Fibroblast of skin of abdomen (primary cell): ENCODE results near the gene CDC45.
"Not testable (repeated sequence)": the region's sequence is repeated elsewhere in the genome, so short reads cannot be mapped to it uniquely, and the experiment has no call there.

Experiments
- DNase-seq: peaks from one replicate; pipeline ENCODE4 v3.0.0-alpha.2; 2013

The CDC45 gene

DNA sequence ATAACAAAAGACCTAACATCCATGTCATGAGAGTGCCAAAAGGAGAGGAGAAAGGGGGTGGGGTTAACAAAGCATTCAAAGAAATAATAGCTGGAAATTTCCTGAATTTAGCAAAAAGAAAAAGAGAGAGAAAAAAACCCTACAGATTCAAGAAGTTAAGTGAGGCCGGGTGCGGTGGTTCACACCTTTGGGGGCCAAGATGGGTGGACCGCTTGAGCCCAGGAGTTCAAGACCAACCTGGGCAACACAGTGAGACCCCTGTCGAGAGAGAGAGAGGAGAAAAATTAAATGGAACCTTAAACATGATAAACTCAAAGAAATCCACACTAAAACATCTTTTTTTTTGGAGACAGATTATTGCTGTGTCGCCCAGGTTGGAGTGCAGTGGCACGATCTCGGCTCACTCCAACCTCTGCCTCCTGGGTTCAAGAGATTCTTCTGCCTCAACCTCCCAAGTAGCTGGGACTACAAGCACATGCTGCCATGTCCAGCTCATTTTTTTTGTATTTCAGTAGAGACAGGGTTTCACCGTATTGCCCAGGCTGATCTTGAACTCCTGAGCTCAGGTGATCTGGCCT lies 53.4 kb downstream of the CDC45 start:
- DNase-seq, result no peak

DNA sequence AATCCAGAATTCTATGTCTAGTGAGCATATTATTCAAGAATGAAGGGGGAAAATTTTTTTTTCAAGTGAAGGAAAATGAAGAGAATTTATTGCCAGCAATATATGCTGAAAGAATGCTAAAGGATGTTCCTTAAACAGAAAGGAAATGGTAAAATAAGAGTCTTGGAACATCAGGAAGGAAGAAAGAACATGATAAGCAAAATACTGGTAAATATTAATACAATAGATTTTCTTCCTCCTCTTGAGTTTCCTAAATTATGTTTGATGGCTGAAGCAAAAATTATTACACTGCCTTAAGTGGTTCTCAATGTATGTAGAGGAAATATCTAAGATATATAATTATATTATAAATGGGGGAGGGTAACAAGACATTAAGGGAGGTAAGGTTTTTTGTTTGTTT lies 54.1 kb downstream of the CDC45 start:
- DNase-seq, result no peak

DNA sequence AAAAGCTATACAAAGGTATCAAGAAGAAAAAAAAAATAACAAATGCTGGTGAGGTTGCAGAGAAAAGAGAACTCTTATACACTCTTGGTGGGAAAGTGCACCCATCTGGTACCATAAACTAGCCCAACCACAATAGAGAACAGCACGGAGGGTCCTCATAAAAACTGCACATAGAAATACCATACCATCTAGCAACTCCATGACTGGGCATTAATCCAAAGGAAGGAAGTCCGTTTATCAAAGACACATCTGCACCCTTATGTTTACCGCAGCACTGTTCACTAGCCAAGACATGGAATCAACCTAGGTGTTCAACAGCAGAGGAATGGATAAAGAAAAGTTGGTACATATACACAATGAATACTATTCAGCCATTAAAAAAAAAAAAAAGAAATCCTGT lies 55.3 kb downstream of the CDC45 start:
- DNase-seq, result no peak

DNA sequence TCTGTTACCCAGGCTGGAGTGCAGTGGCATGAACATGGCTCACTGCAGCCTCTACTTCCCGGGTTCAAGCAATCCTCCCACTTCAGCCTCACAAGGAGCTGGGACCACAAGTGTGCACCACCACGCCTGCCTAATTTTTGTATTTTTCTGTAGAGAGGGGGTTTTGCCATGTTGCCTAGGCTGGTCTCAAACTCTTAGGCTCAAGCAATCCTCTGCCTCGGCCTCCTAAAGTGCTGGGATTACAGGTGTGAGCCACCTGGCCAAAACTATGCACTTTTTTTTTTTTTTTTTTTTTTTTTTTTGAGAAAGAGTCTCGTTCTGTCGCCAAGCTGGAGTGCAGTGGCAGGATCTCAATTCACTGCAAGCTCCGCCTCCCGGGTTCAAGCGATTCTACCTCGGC lies 56.8 kb downstream of the CDC45 start:
- no peak for DNase-seq

DNA sequence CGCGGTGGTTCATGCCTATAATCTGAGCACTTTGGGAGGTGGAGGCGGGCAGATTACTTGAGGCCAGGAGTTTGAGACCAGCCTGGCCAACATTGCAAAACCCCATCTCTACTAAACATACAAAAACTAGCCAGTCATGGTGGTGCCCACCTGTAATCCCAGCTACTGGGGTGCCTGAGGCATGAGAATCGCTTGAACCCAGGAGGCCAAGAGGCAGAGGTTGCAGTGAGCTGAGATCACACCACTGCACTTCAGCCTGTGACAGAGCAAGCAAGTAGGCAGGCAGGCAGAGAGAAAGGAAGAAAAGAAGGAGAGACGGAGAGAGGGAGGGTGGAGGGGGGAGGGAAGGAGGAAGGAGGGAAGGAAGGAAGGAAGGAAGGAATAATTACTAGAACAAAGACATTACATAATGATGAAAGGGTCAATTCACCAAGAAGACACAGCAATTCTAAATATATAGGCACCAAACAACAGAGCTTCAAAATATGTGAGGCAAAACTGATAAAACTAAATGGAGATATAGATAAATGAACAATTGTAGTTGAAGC lies 58.3 kb downstream of the CDC45 start:
- DNase-seq, result no peak

DNA sequence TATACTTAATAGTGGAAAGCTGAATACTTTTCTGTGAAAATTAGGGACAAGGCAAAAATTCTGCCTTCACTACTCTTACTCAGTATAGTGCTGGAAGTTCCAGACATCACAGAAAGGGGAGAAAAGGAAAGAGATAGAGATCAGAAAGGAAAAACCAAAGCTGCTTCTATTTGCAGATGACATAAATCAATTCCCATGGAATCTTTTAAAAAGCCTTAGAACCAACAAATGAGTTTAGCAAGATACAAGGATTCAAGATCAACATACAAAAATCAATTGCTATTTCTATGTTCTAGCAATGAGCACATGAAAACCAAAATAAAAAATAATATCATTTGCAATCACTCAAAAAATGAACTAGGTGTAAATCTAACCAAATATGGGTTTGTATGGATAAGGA lies 60.7 kb downstream of the CDC45 start:
- no peak for DNase-seq

DNA sequence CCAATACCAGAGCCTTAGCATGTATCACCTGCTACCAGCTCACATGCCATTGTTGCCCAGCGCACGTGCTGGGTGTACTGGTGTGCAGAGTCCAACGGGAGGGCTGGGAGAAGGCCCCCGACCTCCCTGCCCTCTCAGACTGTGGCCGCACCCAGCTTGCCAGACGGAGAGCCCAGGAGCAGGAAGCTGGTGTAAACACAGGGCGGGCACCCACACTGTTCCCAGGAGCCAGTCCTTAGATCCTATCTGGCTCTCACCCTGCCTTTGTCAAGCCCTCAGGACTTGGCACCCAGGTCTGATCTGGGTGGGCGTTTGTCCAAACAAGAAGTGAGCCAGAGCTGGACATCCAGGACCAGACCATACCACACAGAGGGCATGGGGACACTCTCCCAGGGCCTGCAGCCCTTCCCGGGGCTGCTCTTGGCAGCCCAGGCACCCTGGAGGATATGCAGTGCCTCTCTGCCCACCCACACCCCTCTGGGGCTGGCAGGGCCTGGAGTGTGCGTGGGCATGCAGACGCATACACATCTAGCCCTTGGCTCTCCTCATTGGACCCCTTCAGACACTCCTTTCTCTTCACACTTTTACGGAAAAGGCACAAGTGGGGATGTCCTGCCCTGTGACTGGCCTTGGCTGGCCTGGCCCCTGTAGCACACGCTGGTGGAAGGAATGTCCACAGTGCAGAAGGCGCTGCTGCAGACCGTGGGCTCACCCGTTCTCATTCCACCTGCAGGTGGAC lies 64.4 kb downstream of the CDC45 start:
- no peak for DNase-seq

DNA sequence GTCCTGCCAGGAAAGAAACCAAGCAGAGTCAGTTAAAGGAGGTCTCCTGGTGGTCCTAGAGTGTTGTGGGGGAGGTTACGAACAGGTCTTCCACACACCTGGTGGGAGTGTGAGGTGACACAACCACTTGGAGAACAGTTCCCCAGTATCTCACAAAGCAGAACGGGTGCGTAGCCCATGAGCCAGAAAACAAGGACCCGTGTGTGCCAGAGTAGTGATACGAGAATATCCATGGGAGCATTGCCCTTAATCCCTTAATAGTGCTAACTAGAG lies 66.2 kb downstream of the CDC45 start:
- DNase-seq, result no peak

DNA sequence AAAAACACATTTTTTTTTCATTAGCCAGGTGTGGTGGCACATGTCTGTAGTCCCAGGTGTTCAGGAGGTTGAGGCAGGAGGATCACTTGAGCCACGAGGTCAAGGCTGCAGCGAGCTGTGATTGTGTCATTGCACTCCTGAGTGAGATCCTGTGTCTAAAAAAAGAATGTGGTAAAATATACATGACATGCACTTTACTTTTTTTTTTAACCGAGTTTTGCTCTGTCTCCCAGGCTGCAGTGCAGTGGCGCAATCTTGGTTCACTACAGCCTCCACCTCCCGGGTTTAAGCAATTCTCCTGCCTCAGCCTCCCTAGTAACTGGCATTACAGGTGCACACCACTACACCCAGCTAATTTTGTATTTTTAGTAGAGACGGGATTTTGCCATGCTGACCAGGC lies 67.0 kb downstream of the CDC45 start:
- DNase-seq, result no peak

DNA sequence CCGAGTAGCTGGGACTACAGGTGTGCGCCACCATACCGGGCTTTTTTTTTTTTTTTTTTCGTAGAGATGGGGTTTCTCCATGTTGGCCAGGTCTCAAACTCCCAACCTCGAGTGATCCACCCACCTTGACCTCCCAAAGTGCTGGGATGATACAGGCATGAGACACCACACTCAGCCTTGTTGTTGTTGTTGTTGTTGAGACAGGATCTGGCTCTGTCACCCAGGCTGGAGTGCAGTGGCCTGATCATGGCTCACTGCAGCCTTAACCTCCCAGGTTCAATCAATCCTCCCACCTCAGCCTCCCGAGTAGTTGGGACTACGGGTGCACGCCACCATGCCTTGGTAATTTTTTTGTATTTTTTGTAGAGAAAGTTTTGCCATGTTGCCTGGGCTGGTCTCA lies 67.9 kb downstream of the CDC45 start:
- DNase-seq, result no peak

DNA sequence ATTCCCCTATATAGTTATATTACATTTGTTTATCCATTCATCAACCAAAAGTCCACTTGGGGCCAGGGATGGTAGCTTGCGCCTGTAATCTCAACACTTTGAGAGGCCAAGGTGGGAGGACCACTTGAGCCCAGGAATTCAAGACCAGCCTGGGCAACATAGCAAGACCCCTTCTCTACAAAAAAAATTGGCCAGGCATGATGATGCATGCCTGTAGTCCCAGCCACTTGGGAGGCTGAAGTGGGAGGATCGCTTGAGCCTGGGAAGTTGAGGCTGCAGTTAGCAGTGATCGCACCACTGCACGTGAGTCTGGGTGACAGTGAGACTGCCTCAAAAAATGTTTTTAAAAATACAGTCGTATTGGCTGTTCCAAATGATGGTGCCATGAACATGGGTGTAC lies 68.7 kb downstream of the CDC45 start:
- not testable (repeated sequence) for DNase-seq

DNA sequence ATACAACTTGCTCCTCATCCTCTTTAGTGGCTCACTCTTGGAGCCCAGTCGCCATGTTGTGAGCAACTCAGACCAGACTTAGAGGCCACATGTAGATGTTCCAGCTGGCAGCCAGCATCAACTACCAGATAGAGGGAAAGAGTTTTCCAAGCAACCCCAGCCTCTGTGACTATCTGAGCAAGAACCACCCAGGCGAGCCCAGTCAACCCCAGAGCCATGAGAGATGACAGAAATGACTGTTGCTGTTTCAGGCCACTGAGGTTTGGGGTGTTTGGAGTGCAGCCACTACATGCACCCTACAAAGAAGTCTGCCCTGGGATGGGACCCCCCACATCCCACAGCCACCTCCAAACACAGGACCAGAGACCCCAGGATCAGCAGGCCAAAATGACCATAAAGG lies 69.2 kb downstream of the CDC45 start:
- DNase-seq, result no peak

DNA sequence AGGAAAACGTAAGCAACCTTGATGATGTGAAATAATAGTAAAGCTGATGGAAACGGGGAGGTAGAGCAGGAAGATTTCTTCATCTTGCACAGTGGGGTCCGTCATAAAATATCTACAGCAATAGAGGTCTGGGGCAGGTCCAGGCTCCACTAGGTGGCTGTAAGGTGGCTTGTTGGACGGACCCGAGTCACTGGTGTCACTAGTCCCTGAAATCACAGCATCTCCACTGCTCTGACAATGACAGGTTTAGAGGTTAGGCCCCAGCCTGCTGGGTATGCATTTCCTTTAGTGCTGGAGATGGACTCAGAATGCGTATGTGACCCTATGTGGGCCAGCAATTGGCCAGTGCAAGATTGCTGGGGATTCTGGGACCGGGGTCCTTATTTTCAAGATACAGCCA lies 69.7 kb downstream of the CDC45 start:
- DNase-seq, result no peak

DNA sequence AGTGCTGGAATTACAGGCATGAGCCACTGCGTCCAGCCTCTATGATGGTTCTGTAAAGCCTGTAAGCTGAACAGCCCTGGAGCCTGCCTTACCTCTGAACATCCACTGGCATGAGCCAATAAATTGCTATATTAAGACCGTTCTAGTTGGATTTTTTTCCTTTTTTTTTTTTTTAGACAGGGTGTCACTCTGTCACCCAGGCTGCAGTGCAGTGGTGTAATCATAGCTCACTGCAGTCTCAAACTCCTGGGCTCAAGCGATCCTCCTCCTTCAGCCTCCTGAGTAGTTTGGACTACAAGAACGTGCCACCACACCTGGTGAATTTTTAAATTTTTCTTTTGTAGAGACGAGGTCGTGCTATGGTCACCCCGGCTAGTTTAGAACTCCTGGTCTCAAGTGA lies 70.7 kb downstream of the CDC45 start:
- no peak for DNase-seq

DNA sequence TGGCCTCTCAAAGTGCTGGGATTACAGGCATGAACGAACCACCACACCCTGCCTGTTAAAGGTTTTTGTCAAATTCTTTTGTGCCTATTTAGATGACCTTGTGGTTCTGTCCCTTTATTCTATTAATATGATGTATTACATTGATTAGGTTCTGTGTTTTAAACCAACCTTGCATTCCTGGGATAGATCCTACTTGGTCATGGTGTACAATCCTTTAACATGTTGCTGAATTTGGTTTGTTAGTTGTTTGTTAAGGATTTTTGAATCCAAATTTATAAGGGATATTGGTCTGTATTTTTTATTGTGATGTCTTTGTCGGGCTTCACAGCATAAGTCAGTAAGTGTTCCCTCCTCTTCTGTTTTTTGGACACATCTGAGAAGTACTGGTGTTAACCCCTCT lies 73.5 kb downstream of the CDC45 start:
- DNase-seq, result no peak

DNA sequence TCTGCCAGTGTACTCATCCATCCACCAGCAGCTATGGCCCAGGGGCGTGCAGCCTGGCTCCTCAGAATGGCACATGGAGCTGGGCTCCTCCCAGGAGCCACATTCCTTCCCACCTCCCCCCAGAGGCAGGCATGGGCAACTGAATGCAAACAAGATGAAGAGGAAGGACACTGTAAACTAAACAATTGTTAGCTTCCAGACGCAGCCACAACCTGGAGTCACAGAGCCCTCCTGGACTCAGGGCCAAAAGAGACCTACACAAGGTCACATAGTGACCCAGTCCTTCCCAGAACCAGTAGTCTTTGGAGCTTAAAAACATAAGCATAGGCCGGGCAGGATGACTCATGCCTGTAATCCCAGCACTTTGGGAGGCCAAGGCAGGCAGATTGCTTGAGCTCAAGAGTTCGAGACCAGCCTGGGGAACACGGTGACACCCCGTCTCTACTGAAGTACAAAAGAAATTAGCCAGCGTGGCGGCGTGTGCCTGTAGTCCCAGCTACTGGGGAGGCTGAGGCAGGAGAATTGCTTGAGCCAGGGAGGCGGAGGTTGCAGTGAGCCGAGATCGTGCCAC lies 75.2 kb downstream of the CDC45 start:
- DNase-seq, result no peak

DNA sequence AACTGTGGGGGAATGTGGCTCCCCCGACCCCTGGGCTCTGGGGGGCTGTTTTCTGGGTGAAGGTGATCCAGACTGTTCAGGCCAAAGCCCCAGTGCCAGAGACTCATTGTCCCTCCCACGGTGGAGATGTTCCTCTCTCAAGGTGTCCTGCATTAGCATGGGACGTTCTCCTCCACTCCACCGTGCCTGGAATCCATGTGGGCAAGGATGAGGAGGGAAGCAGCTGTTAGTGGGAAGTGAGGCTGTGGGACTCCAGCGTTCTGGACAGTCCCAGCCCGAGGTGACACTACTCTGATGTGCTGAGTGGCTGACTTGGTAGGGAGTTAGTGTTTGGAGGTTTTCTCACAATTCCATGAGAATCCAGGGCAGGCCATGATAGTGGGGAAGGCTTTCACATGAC lies 75.9 kb downstream of the CDC45 start:
- no peak for DNase-seq

DNA sequence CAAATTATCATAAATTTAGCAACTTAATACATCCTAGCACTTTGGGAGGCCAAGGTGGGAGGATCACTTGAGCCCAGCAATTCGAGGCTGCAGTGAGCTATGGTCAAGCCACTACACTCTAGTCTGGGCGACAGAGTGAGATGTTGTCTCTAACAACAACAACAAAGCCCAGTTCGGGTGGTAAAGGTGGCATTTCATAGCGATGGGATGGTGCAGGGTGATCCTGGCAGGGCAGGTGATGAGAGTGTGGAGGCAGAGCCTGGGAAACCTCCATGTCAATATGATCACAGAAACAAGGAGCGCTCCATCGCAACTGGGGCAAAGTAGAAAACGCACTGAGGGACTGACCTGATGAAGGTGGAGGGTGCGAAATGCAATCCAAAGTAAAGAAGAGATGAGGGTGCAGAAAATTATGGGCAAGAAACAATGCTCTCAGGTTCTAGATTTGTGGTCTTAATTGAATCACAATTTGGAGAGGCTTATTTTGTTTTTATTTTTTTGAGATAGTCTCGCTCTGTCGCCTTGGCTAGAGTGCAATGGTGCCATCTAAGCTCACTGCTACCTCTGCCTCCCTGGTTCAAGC lies 77.3 kb downstream of the CDC45 start:
- no peak for DNase-seq

DNA sequence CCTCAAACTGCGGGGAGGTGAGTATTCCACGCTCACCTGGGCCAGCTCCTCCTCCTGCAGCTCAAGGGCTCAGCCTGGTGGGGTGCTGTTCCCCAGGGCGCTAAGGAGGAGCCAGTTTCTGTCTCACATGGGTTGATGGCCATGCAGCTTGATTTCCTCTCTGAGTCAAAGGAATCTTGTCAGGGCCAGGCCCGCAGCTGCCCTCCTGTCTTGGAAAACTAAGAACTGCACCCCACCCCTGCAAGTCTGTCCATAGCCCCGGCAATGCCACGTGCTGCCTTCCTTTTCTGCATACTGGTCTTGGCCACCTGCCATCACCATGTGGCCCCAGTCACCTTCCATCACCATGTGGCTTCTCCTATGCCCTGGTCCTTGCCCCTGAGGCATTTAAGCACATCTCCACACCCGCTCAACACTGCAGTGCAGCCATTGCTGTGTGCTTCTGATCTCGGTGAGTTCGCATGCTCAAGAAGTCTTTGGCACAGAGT lies 79.6 kb downstream of the CDC45 start:
- no peak for DNase-seq

DNA sequence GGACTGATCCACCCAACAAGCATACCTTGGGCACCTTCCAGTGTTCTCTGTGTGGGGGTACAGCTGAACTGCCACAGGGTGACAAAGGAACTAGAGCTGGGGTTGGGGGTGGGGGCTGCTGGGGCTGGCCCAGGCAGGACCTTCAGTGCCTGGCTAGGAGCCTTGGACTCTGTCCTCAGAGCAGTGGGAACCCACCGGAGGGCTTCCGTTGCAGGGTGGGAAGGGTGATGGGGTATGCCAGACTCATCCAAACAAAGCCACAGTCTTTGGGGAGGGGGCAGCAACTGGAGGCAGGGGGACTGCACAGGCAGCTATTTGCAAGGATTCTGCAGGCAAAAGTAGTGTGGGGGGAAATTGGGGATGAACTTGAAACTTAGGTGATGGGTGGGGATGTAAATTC lies 80.2 kb downstream of the CDC45 start:
- no peak for DNase-seq

DNA sequence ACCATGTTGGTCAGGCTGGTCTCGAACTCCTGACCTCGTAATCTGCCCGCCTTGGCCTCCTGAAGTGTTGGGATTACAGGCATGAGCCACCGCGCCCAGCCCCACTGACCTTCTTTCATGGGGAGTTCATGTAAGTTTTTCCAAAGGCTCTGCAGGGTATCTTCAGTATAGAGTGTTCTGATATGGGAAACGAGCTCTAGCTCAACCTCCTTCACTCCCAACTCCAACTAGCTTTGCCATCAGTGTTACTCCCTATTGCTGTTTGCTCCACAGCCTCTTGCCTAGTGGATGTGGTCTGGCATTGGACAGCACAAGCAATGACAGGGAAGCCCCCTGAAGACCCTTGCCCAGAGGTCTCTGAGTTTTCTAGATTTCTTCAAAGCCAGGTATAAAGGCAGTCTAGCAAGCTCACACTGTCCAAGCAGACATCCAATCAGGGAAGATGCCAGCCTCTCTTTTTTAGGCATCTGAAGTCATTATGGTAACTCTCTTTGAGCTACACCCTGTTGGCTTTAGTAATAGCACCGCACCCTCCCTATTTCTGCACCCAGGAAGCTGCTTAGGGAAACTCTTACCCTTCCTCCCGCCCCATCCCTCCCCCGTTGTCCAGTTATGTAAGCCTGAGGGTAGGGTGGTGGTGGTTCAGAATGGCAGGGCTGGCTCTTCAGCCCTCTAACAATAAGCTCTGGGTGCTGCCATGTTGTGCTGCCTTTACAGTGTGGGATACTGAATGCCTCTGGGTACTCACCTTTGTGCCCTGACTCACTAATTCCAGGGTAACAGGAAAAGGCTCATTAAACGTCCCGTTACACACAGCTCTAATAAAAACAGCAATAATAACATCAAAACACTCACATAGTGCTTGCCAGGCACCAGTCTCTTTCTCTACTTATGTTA lies 85.9 kb downstream of the CDC45 start:
- DNase-seq, result no peak

DNA sequence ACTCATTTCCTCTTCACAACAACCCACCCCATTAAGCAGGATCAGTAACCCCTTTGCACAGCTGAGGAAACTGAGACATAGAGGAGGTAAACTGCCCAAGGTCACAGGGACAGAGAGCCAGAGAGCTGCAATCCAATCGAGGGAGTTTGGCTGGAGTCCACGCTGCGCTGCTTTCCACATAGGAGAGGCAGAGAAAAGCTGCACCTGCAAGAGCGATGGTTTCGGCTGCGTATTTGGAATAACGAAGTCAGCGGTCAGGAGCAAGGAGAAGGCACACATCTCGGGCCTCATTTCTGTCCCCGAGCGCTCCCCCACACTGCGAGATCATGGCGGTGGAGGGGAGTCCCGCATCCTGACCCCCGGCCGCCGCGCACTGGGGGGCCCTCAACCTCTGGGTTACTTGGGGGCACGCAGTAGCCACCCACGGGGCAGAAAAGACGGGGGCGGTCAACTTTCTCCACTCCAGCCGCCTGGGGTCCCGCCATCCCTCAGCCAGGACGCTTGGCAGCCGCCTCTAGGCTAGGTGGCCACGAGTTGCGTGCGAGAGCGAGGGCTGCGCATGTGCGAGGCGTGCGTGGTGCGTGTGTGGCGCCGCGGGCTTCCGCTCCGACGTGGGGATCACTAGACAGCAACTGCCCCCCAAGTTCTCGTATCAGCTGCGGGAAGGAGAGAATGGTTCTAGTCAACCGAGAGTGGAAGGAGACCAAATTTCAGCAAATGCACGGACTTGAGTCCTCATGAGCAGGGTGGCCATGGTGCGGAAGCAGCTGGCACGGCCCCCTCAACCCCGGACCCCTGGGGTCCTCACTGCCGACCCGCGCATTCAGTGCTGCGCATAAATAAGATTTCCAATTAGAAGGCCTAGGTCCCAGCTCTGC lies 86.8 kb downstream of the CDC45 start:
- no peak for DNase-seq
